Calu3 (cell line): ENCODE data around the gene EPB41L2. TPM values are rescaled to one million over a fixed set of nuclear protein-coding genes. Genes with fewer than 3 reads are reported as not detected.

ENCODE experiments used
- BruUV-seq: library from RNA; stranded (reverse); fragments of 400-500 nt; replicated peaks from 2 replicates; lab custom pipeline; 2021; lab: Mats Ljungman, UMichigan
- CTCF ChIA-PET: fragments of 300-600 bp; sonication (Branson Sonifier 250); formaldehyde crosslinking; loops from one replicate; lab custom pipeline; 2022; ENCODE audit warnings: antibody characterized with exemption; lab: Charles Lee
- DNase-seq: peaks from one replicate; pipeline ENCODE4 v3.0.0; 2022
- H3K27ac Mint-ChIP-seq: one replicate; pipeline ENCODE4 v1.8.0; 2022; ENCODE audit warnings: mixed read lengths; ENCODE audit not compliant: unreplicated experiment
- H3K27me3 Mint-ChIP-seq: one replicate; pipeline ENCODE4 v1.8.0; 2022; ENCODE audit warnings: mixed read lengths; ENCODE audit not compliant: unreplicated experiment
- H3K36me3 Mint-ChIP-seq: one replicate; pipeline ENCODE4 v1.8.0; 2022; ENCODE audit warnings: mild to moderate bottlenecking, moderate library complexity, mixed read lengths; ENCODE audit not compliant: insufficient read depth, unreplicated experiment
- H3K4me1 Mint-ChIP-seq: one replicate; pipeline ENCODE4 v1.8.0; 2022; ENCODE audit warnings: mild to moderate bottlenecking, low read depth, mixed read lengths; ENCODE audit not compliant: unreplicated experiment
- H3K4me3 Mint-ChIP-seq: one replicate; pipeline ENCODE4 v1.8.0; 2022; ENCODE audit warnings: mild to moderate bottlenecking, low read depth, moderate library complexity, mixed read lengths; ENCODE audit not compliant: unreplicated experiment
- H3K9me3 Mint-ChIP-seq: one replicate; pipeline ENCODE4 v1.8.0; 2022; ENCODE audit warnings: low read depth, mixed read lengths; ENCODE audit not compliant: unreplicated experiment
- intact Hi-C: fragments of 100-400 bp; cut with micrococcal nuclease; formaldehyde crosslinking; loops from one replicate; pipeline ENCODE4 v1.10.0; 2022; ENCODE audit not compliant: unreplicated experiment
- total RNA-seq: library from RNA; stranded (reverse); gene quantifications from 2 replicates; pipeline ENCODE4 v1.2.3, GENCODE V29; 2022
- TF ChIP-seq, protein P1 (sequence below): fragments of 200-600 bp; IDR thresholded peaks from one replicate; pipeline ENCODE4 v1.8.0; 2022; ENCODE audit warnings: antibody characterized with exemption; ENCODE audit not compliant: unreplicated experiment

The EPB41L2 gene
- total RNA-seq, 1 experiment from 2014 or later: 332 TPM

DNA sequence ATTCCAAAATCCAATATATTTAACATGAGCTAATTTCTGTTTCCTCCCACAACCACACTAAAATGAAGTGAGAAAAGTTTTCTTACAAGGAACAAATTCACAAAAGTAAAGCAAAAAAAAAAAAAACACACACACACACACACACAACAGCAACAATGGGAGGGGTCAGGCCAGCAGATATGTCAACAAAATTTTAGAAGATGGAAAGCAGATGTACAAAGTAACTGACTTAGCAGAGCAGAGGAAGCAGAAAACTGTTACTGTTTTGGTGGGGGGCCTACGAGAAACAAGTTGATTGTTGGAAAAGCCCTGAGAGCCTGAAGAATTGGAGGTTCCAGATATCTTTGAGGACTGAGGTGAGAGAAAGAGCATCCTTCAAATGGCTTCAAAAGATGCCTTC is 11.7 kb downstream of the EPB41L2 start:
- no peak overlapping the region for H3K4me3 Mint-ChIP-seq
- CTCF ChIA-PET: no interaction called here
- H3K36me3 Mint-ChIP-seq: peaks cover 30% of the 10 kb centered on the region
- BruUV-seq: no TSS peak
- no peak for DNase-seq
- peaks cover 18% of the 10 kb centered on the region for H3K9me3 Mint-ChIP-seq
- intact Hi-C loops: no loop called here
- H3K4me1 Mint-ChIP-seq: peaks cover 30% of the 10 kb centered on the region
- TF ChIP-seq, protein P1, sequence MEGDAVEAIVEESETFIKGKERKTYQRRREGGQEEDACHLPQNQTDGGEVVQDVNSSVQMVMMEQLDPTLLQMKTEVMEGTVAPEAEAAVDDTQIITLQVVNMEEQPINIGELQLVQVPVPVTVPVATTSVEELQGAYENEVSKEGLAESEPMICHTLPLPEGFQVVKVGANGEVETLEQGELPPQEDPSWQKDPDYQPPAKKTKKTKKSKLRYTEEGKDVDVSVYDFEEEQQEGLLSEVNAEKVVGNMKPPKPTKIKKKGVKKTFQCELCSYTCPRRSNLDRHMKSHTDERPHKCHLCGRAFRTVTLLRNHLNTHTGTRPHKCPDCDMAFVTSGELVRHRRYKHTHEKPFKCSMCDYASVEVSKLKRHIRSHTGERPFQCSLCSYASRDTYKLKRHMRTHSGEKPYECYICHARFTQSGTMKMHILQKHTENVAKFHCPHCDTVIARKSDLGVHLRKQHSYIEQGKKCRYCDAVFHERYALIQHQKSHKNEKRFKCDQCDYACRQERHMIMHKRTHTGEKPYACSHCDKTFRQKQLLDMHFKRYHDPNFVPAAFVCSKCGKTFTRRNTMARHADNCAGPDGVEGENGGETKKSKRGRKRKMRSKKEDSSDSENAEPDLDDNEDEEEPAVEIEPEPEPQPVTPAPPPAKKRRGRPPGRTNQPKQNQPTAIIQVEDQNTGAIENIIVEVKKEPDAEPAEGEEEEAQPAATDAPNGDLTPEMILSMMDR: no peak
- no peak overlapping the region for H3K27ac Mint-ChIP-seq
- H3K27me3 Mint-ChIP-seq: no peaks in the 10 kb centered on the region

- Mint-ChIP-seq H3K27ac (no peak overlapping the region), H3K4me1 (peaks cover 48% of the 10 kb centered on the region), H3K27me3 (no peaks in the 10 kb centered on the region), H3K9me3 (peaks cover 18% of the 10 kb centered on the region), H3K4me3 (no peak overlapping the region), H3K36me3 (peaks cover 29% of the 10 kb centered on the region)
- intact Hi-C loops: no loop called here
- CTCF ChIA-PET: interaction anchor here (0.9 to 1.0 kb wide), 2 partner anchors 11 to 38 kb away, joined by 3 read pairs; no protein-coding TSS in a partner anchor
- TF ChIP-seq, protein P1: no peak
- DNase-seq: no peak
- no TSS peak for BruUV-seq
Observed at GRCh38 chr6:131049608-131050007, 13.4 kb downstream of the EPB41L2 start.

GRCh38 chr6:131048933-131049515 is 14.0 kb downstream of the EPB41L2 start:
- H3K27ac Mint-ChIP-seq: no peak overlapping the region
- TF ChIP-seq, protein P1: no peak
- peaks cover 23% of the 10 kb centered on the region for H3K36me3 Mint-ChIP-seq
- H3K27me3 Mint-ChIP-seq: no peaks in the 10 kb centered on the region
- peaks cover 12% of the 10 kb centered on the region for H3K9me3 Mint-ChIP-seq
- peaks cover 48% of the 10 kb centered on the region for H3K4me1 Mint-ChIP-seq
- intact Hi-C loops: no loop called here
- CTCF ChIA-PET: interaction anchor here (1.0 kb wide), 1 partner anchor 38 kb away, joined by 3 read pairs; no protein-coding TSS in a partner anchor
- no peak for DNase-seq
- BruUV-seq: no TSS peak
- H3K4me3 Mint-ChIP-seq: no peak overlapping the region

DNA sequence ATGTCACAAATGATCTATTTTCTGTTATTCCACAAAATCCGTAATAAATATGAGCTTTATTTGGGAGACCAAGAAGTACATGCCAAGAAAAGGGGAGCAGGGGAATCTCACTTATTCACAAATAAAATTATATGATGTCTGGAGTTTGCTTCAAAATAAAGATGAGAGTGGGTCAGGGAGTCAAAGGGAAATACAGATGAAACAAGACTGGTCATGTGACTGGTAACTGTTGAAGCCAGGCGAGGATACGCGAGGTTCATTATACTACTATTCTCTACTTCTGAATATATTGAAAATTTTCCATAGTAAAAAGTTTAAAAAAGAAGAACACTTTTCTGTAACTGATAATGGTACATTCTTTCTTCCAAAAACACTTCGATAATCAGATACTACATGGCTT is 14.6 kb downstream of the EPB41L2 start:
- H3K4me3 Mint-ChIP-seq: no peak overlapping the region
- peaks cover 48% of the 10 kb centered on the region for H3K4me1 Mint-ChIP-seq

More for the DNA sequence above, 14.6 kb downstream of the EPB41L2 start:
- DNase-seq: no peak
- Mint-ChIP-seq H3K27me3 (no peaks in the 10 kb centered on the region), H3K27ac (no peak overlapping the region), H3K9me3 (peaks cover 10% of the 10 kb centered on the region), H3K36me3 (peaks cover 19% of the 10 kb centered on the region)
- intact Hi-C loops: no loop called here
- TF ChIP-seq, protein P1: no peak
- CTCF ChIA-PET: no interaction called here
- BruUV-seq: no TSS peak
